OCI-M2 (cell line): Measurements from ENCODE around the gene GIMD1.

Experiments
- DNase-seq: peaks from one replicate; lab custom pipeline; 2025; ENCODE audit not compliant: unreplicated experiment; lab: John Stamatoyannopoulos, UW

Gene GIMD1

GRCh38 chr4:106315968-106316772, 52.4 kb downstream of the GIMD1 start, which contains the start of the genes AIMP1 and TBCK:
TSS of gene AIMP1 (plus strand) at chr4:106316550. CDS start at chr4:106325010, 8,460 bp downstream.
TSS of gene TBCK (minus strand) at chr4:106316209. CDS start at chr4:106308960, 7,249 bp downstream.
- peak; percentile 78 for DNase-seq

DNA sequence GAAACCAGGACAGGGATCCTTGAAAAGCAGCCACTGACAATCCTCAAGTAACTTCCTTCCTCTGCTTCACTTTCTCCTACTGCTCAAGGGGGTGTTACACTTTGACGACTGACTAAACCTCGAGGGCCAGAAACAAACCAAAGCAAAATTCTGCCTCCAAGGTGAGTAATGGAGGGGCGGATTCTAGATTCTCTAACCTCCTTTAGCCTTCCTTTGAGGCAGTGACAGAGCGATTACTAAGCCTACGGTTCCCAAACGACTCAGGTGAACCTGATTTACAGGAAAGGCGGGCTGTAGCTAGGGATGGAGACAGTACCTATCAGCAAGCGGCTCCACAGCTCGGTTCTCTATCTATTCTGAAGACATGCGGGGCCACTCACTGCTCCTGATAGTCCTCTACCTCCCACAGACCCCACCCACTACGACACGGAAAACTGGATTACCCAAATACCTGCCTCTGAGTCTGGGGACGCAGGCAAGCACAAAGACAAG, 53.1 kb downstream of the GIMD1 start:
- DNase-seq: no peak

GRCh38 chr4:106314960-106315359, 53.6 kb downstream of the GIMD1 start:
- DNase-seq: no peak

DNA sequence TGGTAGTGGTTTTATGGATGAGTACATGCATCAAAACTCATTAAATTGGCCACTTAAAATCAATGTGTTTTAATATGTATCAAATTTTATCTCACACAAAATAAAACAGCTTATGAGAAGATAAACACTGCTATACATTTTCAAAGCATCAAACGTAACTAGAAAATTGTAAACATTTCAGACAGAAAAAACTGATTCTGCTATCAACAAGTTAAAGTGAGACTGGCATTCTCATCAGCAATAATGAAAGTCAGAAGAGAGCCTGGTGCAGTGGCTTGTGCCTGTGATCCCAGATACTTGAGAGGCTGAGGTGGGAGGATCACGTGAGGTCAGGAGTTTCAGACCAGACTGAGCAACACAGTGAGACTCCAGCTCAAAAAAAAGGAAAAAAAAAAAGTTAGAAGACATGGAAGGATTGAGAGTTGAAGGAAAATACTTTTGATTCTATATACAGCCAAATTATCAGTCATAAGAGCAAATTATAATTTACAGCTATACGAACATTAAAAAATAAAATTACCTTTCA, 55.5 kb downstream of the GIMD1 start:
- no peak for DNase-seq

DNA sequence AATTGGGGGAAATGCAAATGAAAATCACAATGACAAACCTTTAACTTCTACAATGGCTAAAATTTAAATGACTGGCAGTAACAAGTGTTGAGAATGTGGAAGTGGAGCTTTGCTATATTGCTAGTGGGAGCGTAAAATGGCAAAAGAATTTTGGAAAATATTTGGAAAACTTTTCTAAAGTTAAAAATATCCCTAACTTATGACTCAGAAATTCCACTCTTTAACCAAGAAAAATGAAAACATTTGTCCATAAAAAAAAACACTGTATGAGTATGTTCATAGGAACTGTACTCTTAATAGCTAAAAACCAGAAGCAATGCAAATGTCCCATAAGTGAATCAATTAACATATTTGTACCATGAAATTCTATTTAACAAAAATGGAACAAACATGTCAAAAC, 56.2 kb downstream of the GIMD1 start:
- DNase-seq: no peak
